Measurements from ENCODE around the gene DNAJB2.

DNAJB2 gene

DNA sequence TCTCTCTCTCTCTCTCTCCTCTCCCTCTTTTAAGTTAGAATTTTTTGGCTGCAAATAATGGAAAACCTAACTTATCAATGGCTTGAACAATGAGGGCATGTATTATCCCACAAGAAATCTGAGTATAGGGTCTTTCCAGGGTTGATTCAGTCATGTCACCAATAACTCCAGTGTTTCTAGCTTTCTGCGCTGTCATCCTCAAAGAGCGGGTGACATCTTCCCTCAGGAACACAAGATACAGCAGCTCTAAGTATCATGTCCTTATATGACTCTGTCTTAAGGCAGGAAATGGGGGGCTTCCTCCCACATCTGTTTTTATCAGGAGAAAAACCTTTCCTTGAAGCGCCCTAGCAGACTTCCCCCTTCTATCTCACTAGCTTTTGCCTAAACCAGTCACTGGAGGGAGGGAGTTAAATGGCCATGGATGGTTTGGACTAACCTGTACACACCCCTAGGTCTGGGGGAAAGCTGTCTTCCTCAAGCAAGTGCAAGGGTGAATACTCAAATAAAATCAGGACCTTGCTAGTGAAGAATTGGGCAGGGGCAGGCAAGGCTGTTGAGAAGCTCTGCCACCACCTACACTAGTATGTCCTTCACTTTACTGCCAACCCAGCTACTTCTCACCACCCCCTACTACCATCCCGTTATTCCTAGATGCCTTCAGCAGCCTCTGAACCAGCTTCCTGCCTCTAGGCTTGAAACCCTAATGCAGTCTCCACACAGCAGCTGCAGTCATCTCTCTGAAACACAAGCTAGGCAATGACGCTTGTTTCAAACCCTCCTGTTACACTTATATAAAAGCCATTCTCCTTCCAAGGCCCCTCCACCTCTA lies 17.9 kb upstream of the DNAJB2 start:
- no peak for DNase-seq

DNA sequence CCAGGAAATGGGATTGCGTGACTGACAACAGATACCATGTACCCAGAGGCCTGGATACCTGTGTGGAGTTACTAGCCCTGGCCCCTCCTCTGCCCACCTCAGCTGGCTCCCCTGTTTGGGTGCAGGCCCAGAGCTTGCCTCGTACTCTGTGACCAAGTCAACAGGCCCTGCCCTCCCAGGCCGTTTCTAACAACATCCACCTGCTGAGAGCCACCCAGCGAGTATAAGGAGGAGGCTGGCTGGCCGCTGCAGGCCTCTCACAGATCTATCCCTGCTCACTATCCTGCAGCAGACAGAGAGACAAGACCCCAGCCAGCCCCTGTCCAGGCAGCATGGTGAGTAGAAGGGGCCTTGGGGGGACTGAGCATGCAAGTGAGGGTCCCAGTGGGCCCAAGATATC lies 12.9 kb upstream of the DNAJB2 start:
- DNase-seq, result no peak

- DNase-seq, result no peak
Observed at GRCh38 chr2:219266886-219267285, 12.3 kb upstream of the DNAJB2 start.

GRCh38 chr2:219268294-219268693 lies 10.9 kb upstream of the DNAJB2 start:
- DNase-seq, result no peak

DNA sequence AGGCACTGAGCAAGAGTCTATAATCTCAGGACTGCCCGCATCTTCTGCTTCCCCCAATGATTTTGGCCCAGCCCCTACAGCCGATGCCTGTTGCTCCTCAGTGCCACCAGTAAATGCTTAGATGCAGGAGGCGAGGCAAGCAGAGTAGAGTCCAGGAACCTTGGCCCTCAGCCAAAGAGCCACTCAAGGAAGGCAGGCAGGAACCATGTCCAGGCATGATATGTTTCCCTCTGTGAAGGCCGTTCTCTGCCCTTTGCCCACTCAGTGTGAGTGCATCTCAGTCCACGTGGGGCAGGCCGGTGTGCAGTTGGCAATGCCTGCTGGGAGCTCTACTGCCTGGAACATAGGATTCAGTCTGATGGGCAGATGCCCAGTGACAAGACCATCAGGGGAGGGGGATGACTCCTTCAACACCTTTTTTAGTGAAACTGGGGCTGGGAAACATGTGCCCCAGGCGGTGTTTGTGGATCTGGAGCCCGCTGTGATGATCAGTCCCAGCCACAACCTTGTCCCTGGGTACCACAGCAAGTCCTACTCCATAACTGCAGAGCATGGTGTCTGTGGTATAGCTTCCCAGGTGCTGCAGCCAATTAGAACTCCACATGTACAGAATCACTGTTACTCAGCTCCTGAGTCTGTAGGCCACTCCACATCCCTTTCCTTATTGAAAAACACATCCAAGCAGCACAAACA lies 9.7 kb upstream of the DNAJB2 start:
- DNase-seq, result no peak

- no peak for DNase-seq
Observed at GRCh38 chr2:219270055-219270372, 9.2 kb upstream of the DNAJB2 start.

DNA sequence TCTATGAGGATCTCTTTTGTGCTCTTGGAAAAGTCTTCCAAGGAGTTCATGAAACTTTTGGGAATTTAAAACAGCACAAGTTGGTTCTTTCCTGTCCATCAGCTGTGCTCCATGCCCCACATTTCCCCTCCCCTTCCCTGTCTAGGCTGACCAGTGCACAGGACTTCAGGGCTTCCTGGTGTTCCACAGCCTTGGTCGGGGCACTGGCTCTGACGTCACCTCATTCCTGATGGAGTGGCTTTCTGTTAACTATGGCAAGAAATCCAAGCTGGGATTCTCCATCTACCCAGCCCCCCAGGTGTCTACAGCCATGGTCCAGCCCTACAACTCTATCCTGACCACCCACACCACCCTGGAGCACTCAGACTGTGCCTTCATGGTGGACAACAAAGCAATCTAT lies 8.1 kb upstream of the DNAJB2 start:
- no peak for DNase-seq

GRCh38 chr2:219272356-219272755 lies 6.8 kb upstream of the DNAJB2 start:
- DNase-seq, result no peak

- no peak for DNase-seq
Observed at GRCh38 chr2:219272995-219273394, 6.2 kb upstream of the DNAJB2 start.

DNA sequence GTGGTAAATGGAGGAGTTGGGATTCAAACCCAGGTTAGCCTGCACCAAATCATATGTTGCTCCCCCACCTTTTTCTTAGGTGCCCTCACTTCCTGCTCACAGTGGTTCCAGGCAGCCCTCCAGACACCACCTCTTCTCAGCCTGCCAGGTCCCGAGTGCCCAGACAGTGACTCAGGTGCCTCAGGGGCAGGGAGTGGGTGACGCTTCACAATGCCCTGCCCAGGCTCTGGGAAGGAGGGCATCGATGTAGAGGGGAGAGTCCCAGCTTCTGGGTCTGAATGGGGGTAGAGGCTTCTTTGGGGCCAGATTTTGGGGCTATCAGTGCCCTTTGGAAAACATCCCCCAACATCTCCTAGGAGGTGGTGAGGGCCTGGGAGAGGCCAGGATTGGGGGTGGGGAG lies 5.2 kb upstream of the DNAJB2 start:
- DNase-seq, result no peak

- no peak for DNase-seq
Observed at GRCh38 chr2:219274361-219274921, 4.7 kb upstream of the DNAJB2 start.

DNA sequence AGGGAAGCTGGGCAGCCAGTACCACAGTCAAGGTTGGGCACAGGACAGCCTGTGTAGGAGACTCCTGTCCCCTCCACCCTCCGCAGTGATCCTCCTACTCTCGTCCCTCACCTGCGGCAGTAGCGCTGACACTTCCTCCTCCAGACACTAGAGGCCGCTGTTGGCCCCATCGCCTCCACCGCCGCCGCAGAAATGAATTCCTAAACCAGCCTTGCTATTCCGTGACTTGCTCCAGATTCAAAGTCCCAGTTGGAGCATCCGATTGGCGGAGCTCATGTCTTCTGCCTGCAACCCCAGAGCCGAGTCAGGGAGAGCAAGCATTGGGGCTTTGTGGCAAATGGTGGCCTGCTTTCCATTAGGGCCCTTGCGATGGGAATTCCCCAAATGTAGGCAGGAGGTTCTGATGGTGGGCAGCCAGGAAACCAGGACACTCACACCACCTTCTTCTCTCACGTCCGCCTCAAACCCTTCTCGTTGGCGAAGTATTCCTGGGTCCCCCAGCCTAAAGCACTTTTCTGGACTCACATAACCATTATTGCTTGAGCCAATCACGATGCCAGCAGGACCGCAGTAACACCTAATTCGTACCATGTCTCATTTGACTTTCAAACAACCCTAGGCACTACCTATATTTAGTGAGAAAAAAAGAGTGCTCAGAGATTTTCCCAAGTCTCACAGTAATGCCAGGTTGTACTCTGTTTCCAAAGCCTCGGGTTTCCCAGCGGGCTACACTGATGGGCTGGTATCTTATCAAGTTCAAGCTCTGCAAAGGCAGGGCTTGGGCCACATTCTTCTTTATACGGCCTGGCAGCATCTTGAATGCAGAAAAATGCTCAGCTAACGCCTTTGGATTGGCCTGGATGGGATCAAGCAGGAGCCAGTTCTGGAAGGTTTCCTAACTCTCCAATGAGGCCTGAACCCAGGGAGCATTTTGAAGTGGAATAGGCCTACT lies 1.2 kb upstream of the DNAJB2 start:
- peak; percentile 91 for DNase-seq

DNA sequence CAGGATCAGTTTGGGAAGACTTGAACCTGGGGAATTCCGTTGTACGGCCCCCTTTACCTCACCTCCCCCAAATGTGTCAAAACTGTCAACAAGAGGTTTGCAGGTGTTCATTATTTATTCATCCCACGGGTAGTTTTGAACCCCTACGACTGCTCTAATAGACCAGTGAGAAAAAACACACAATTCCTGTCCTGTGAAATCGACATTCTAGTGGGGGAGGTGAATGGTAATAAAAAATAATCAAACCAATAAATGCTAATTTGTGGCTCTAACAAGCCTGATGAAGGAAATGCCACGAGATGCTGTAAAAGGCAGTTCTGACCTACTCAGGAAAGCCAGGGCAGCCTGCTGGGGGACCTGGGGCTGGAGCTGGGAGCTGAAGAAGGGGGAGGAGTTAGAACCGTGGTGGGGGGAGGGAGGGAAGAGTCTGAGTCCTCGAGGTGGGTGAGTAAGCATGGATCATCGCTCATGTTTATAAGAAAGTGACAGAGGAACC lies 463 bp upstream of the DNAJB2 start:
- no peak for DNase-seq

- DNase-seq, result no peak
Observed at GRCh38 chr2:219279916-219280516, 850 bp downstream of the DNAJB2 start.

DNA sequence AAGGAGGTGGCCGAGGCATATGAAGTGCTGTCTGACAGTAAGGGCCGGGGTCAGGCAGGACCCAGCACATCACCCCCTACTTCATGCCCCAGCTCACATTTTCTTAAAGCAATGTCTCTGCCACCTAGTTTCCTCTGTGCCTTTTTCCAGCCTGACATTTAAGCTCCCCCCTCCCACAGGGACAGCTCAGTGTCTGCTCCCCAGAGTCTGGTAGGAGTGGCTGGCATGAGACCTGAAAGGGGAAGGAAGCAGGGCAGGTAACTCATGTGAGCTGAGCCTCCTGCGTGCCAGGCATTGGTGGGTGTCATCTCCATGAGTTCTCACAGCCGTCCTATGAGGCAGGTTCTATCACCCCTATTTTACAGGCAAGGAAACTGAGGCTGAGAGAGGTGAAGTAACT lies 1.5 kb downstream of the DNAJB2 start:
- DNase-seq, result no peak

- no peak for DNase-seq
Observed at GRCh38 chr2:219281588-219281987, 2.4 kb downstream of the DNAJB2 start.

GRCh38 chr2:219282375-219282774 lies 3.2 kb downstream of the DNAJB2 start:
- no peak for DNase-seq

GRCh38 chr2:219282943-219283581 lies 3.9 kb downstream of the DNAJB2 start:
- DNase-seq, result no peak

- no peak for DNase-seq
Observed at GRCh38 chr2:219284501-219285372, 5.6 kb downstream of the DNAJB2 start.

GRCh38 chr2:219285373-219285735 lies 6.2 kb downstream of the DNAJB2 start:
- no peak for DNase-seq

- no peak for DNase-seq
Observed at GRCh38 chr2:219285894-219286425, 6.8 kb downstream of the DNAJB2 start.

Measured in activated effector memory CD4-positive, alpha-beta T cell treated with anti-CD3 and anti-CD28 coated beads, Interleukin-2, amount 50 U/mL, for 16 hours (primary cell).